GM19463 (cell line): ENCODE measurements around the gene CSNK1G2.

Experiments
- ATAC-seq: cut with Tn5 transposase; IDR thresholded peaks from one replicate; pipeline ENCODE4 v1.9.1; 2021; ENCODE audit warnings: mild to moderate bottlenecking, moderate library complexity; ENCODE audit not compliant: unreplicated experiment

CSNK1G2 gene

DNA sequence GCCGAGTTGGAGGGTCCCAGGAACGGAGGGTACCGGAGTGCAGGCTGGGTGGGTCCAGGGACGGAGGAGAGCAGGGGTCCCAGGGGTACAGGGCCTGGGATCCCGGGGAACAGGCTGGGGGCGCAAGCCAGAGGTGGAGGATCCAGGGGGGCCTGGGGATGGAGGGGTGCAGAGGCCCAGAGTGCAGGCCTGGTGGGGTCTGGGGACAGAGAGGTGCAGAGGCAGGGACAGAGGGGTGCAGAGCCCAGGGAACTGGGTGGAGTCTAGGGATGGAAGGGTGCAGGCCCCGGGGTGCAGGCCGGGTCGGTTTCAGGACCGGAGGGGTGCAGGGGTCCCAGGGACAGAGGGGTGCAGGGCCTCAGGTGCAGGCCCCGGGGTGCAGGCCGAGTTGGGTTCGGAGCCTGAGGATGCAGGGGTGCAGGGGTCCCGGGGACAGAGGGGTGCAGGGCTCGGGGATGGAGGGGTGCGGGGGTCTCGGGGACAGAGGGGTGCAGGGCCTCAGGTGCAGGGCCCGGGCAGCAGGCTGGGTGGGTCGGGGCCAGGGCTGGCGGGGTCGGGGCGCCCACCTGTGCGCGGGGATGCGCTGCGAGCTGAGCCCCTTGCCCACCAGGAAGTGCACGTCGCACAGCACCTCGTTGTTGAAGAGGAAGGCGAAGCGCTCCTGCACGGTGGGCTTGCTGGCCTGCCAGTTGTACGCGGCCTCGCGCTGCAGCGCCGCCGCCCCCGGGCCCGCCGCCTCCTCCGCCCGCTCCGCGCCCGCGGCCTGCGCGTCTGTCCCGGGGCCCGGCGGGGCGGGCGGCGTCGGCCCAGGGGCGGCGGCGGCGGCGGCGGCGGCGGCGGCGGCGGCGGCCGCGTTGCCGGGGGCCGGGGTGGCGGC, 74.0 kb downstream of the CSNK1G2 start:
- no peak for ATAC-seq

DNA sequence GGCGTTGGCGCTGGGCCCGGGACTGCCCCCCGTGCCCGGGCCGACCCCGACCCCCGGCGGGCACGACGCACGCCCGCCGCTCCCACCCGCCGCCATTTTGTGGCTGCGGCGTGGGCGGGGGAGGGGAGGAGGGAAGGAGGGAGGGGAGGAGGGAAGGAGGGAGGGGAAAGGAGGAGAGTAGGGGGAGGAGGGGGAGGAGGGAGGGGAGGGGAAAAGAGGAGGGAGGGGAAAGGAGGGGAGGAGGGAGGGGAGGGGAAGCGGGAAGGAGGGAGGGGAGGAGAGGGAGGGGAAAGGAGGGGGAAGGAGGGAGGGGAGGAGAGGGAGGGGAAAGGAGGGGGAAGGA, 74.6 kb downstream of the CSNK1G2 start, which contains the start of gene BTBD2:
TSS of gene BTBD2 (minus strand) at position 107 of the 343 bp plus-strand sequence. CDS start at position 96, 11 bp downstream.
- ATAC-seq, result no peak

DNA sequence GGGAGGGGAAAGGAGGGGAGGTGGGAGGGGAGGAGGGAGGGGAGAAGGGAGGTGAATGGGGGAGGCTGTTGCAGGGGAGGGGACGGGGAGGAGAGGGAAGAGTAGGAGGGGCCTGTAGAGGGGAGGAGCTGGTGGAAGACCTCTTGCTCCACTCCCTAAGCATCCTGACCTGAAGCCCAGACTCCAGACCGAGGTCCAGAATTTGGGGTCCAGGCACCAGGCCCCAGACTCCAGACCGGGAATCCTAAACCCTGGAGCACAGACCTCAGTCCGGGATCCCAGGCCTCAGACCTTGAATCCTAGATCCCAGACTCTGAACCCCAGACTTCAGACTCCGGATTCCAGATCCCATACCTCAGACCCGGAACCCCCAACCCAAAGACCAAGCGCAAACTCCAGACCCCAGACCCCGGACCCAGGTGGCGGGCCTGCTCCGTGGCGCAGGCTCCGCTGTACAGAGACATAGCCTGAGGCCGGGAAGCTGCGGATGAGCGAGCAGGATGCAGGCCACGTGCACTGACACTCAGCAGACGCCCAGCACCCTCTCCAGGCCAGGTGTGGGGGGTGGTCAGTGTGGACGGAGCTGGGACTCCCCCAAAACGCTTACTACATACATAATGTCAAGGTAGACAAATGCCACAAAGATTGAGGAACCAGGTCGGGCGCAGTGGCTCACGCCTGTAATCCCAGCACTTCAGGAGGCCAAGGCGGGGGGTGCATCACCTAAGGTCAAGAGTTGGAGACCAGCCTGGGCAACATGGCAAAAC, 75.3 kb downstream of the CSNK1G2 start:
- no peak for ATAC-seq

DNA sequence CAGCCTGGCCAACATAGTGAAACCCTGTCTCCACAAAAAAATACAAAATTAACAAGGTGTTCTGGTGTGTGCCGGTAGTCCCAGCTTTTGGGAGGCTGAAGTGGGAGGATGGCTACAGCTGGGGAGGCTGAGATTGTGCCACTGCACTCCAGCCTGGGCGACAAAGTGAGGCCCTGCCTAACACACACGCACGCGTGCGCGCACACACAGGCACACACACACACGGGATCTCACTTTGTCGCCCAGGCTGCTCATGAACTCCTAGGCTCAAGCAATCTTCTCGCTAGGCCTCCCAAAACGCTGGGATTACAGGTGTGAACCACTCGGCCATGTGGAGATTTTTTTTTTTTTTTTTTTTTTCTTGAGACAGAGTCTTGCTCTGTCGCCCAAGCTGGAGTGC, 77.8 kb downstream of the CSNK1G2 start:
- ATAC-seq, result no peak

DNA sequence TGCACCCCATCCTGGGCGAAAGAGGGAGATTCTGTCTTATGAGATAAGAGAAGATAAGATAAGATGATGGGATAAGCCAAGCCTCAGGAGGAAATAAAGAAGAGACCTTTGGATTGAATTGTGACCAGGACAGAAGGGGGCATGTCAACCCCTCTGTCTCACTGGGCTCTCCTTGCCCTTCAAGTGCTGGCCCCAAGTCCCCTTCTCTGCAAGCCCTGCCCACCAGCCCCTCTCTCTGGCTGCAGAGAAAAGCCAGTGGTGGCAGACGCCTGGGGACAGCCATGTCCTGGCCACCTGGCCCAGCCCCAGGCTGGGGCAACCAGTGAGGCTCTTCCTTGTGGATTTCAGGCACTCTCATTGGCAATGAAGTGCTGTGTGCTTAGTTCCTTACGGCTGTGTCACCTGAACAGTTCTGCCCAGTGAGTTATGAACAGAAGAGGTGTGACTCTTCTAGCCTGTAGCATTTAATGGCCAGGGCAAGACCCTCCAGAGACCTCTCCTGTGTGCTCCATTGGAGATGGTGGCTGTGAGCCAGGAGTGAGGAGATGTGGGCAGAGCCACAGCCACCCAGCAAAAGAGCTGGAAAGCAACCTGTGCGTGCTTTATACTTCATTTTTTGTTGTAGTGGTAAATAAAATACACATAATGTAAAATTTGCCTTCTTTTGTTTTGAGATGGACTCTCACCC, 80.6 kb downstream of the CSNK1G2 start:
- ATAC-seq, result no peak

DNA sequence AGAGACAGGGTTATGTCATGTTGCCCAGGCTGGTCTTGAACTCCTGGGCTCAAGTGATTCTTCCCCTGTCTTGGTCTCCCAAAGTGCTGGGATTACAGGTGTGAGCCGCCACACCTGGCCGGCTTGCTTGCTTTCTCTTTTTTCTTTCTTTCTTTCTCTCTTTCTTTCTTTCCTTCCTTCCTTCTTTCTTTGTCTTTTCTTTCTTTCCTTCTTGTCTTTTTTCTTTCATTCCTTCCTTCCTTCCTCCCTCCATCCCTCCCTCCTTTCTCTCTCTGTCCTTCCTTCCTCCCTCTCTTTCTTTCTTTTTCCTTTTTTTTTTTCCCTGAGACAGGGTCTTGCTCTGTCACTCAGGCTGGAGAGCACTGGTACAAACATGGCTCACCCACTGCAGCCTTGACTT, 81.3 kb downstream of the CSNK1G2 start:
- no peak for ATAC-seq

DNA sequence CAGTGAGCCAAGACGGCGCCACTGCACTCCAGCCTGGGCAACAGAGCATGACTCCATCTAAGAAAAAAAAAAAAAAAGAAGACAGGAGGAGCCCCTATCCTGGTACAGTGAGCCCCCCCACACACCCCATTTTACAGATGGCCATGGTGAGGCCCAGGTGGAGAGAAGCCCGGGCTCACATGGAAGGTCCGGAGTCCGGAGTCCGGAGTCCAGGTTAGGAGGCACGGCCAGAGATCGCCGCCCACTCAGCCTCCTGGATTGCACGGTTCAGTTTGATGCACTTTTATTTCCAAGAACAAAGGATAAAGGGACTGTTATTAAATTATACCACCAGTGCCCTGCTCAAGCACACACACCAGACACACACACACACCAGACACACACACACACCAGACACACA, 85.8 kb downstream of the CSNK1G2 start:
- ATAC-seq, result no peak

DNA sequence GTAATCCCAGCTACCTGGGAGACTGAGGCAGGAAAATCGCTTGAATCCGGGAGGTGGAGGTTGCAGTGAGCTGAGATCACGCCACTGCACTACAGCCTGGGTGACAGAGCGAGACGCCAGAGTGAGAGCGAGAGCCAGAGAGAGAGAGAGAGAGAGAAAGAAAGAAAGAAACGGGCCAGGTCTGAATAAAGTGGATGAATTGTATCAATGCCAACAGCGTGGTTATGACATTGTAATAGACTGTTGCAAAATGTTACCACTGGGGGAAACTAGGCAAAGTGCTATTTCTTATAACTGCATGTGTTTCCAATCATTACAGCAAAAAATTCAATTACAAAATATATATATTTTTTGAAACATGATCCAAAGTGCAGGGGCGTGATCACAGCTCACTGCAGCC, 86.4 kb downstream of the CSNK1G2 start:
- ATAC-seq, result no peak
